Neutrophil (primary cell): ENCODE measurements around the gene XPR1.
"Not testable (repeated sequence)": the region's sequence is repeated elsewhere in the genome, so short reads cannot be mapped to it uniquely, and the experiment has no call there.

Experiments used
- H3K27ac ChIP-seq: fragments of 200-600 bp; sonication (generic); 2 replicates; pipeline ENCODE4 v1.5.1; 2016; ENCODE audit warnings: mild to moderate bottlenecking, moderate library complexity
- H3K27me3 ChIP-seq: fragments of 200-600 bp; sonication (generic); 2 replicates; pipeline ENCODE4 v1.6.0; 2016; ENCODE audit warnings: mild to moderate bottlenecking
- H3K36me3 ChIP-seq: fragments of 200-600 bp; sonication (generic); 2 replicates; pipeline ENCODE4 v1.5.1; 2017
- H3K4me1 ChIP-seq, 2 experiments: fragments of 200-600 bp in 1 of 2; sonication (generic) in 1 of 2; 1 replicate in 1 of 2; 2 replicates in 1 of 2; pipeline versions ENCODE4 v1.5.1 to v1.6.1; 2013 to 2016; ENCODE audit warnings: low read depth in 1 of 2, low read length in 1 of 2, mild to moderate bottlenecking in 1 of 2, moderate library complexity in 1 of 2; ENCODE audit not compliant: control insufficient read depth in 1 of 2, insufficient read depth in 1 of 2
- H3K4me3 ChIP-seq, 2 experiments: fragments of 200-600 bp in 1 of 2; sonication (generic) in 1 of 2; 1 replicate in 1 of 2; 2 replicates in 1 of 2; pipeline ENCODE4 v1.5.1; 2013 to 2016; ENCODE audit warnings: low read depth in 1 of 2, low read length in 1 of 2, mild to moderate bottlenecking in 1 of 2, moderate library complexity in 1 of 2
- H3K9me3 ChIP-seq: fragments of 200-600 bp; sonication (generic); 2 replicates; pipeline ENCODE4 v1.5.1; 2016
- TF ChIP-seq, protein P1 (sequence below): fragments of 200-600 bp; sonication (generic); IDR thresholded peaks from 2 replicates; pipeline ENCODE4 v1.5.1; 2016; ENCODE audit warnings: antibody characterized with exemption

XPR1 gene

GRCh38 chr1:180848191-180848590, 216.4 kb downstream of the XPR1 start:
- Histone ChIP-seq H3K27ac (no peak overlapping the region), H3K4me1 (no peaks in the 10 kb centered on the region), H3K36me3 (no peaks in the 10 kb centered on the region), H3K9me3 (no peaks in the 10 kb centered on the region), H3K4me3 (no peak overlapping the region), H3K27me3 (no peaks in the 10 kb centered on the region)
- TF ChIP-seq, protein P1, sequence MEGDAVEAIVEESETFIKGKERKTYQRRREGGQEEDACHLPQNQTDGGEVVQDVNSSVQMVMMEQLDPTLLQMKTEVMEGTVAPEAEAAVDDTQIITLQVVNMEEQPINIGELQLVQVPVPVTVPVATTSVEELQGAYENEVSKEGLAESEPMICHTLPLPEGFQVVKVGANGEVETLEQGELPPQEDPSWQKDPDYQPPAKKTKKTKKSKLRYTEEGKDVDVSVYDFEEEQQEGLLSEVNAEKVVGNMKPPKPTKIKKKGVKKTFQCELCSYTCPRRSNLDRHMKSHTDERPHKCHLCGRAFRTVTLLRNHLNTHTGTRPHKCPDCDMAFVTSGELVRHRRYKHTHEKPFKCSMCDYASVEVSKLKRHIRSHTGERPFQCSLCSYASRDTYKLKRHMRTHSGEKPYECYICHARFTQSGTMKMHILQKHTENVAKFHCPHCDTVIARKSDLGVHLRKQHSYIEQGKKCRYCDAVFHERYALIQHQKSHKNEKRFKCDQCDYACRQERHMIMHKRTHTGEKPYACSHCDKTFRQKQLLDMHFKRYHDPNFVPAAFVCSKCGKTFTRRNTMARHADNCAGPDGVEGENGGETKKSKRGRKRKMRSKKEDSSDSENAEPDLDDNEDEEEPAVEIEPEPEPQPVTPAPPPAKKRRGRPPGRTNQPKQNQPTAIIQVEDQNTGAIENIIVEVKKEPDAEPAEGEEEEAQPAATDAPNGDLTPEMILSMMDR: no peak

- peaks cover 0 to 3% of the 10 kb centered on the region in 2 experiments for H3K4me1 ChIP-seq
These were observed 217.4 kb downstream of the XPR1 start for GRCh38 chr1:180849031-180849775.

GRCh38 chr1:180851995-180852887, 220.4 kb downstream of the XPR1 start:
- Histone ChIP-seq H3K27me3 (no peaks in the 10 kb centered on the region), H3K36me3 (no peaks in the 10 kb centered on the region), H3K9me3 (no peaks in the 10 kb centered on the region), H3K4me1 (peaks cover 0 to 5% of the 10 kb centered on the region in 2 experiments), H3K4me3 (no peak overlapping the region), H3K27ac (no peak overlapping the region)
- TF ChIP-seq, protein P1: no peak

More at GRCh38 chr1:180849031-180849775, 217.4 kb downstream of the XPR1 start:
- no peaks in the 10 kb centered on the region for H3K27me3 ChIP-seq
- H3K9me3 ChIP-seq: no peaks in the 10 kb centered on the region
- TF ChIP-seq, protein P1: no peak
- H3K36me3 ChIP-seq: no peaks in the 10 kb centered on the region
- no peak overlapping the region for H3K27ac ChIP-seq
- no peak overlapping the region for H3K4me3 ChIP-seq

- H3K9me3 ChIP-seq: no peaks in the 10 kb centered on the region
- TF ChIP-seq, protein P1: no peak
- H3K27me3 ChIP-seq: no peaks in the 10 kb centered on the region
- no peaks in the 10 kb centered on the region for H3K36me3 ChIP-seq
- no peak overlapping the region for H3K27ac ChIP-seq
- peaks cover 0 to 12% of the 10 kb centered on the region in 2 experiments for H3K4me1 ChIP-seq
- H3K4me3 ChIP-seq: no peak overlapping the region
These were observed 222.2 kb downstream of the XPR1 start for GRCh38 chr1:180854001-180854400.

- H3K4me1 ChIP-seq: peaks cover 0 to 12% of the 10 kb centered on the region in 2 experiments
- no peaks in the 10 kb centered on the region for H3K9me3 ChIP-seq
- no peak overlapping the region for H3K27ac ChIP-seq
- H3K27me3 ChIP-seq: no peaks in the 10 kb centered on the region
- no peaks in the 10 kb centered on the region for H3K36me3 ChIP-seq
- H3K4me3 ChIP-seq: no peak overlapping the region
- TF ChIP-seq, protein P1: no peak
These were observed 222.6 kb downstream of the XPR1 start for GRCh38 chr1:180854456-180854855.

DNA sequence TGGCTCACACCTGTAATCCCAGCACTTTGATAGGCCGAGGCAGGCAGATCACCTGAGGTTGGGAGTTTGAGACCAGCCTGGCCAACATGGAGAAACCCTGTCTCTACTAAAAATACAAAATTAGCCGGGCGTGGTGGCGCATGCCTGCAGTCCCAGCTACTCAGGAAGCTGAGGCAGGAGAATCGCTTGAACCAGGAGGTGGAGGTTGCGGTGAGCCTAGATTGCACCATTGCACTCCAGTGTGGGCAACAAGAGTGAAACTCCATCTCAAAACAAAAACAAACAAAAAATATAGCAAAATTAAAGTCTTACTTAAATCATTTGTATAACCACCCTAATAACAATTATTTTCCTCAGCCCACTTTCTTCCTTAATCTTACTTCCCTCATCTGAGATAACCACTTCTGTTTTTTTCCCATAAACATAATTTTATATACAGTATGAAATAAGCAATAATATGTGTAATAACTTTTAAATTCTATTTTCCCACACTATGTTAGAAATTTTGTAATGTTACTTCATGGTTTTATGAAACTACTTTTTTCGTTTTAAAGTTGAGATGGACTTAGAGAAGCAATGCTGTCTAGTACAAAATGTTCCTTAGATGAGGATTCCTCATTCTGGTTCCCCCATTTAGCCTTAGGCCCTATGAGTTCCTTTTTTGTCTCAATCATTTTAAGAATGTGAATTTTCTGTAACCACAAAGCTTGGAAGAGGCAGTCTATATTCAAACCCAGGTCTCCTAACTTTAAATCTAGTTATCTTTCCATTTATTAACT, 226.3 kb downstream of the XPR1 start:
- not testable (repeated sequence) for H3K36me3 ChIP-seq, H3K27me3 ChIP-seq, H3K9me3 ChIP-seq, H3K4me3 ChIP-seq
- Histone ChIP-seq H3K27ac (peak overlapping the region; percentile 51), H3K4me1 (peaks cover 0 to 12% of the 10 kb centered on the region in 2 experiments)
